Activated T-helper 2 cell treated with anti-CD3 and anti-CD28 coated beads, Interferon-gamma antibody, Interleukin-2, Interleukin-4, amounts not matched to agents 10 μg/mL and 5 μg/mL and 100 μg/mL, durations not matched to agents 14 hours and 24 hours and 36 hours (primary cell): Measurements from ENCODE around the gene EXOC7. TPM values are rescaled to one million over a fixed set of nuclear protein-coding genes. Genes with fewer than 3 reads are reported as not detected.

ENCODE experiments used
- DNase-seq: peaks from one replicate; pipeline ENCODE4 v3.0.0; 2021; ENCODE audit warnings: low spot score
- H3K27ac Mint-ChIP-seq: one replicate; pipeline ENCODE4 v1.8.0; 2021; ENCODE audit warnings: mixed read lengths
- H3K27me3 Mint-ChIP-seq: one replicate; pipeline ENCODE4 v1.8.0; 2021; ENCODE audit warnings: low read depth, mixed read lengths
- H3K36me3 Mint-ChIP-seq: one replicate; pipeline ENCODE4 v1.8.0; 2021; ENCODE audit warnings: low read depth, mixed read lengths
- H3K4me1 Mint-ChIP-seq: one replicate; pipeline ENCODE4 v1.8.0; 2021; ENCODE audit warnings: low read depth, mixed read lengths
- H3K4me3 Mint-ChIP-seq: one replicate; pipeline ENCODE4 v1.8.0; 2021; ENCODE audit warnings: low read depth, mild to moderate bottlenecking, moderate library complexity, mixed read lengths
- H3K9me3 Mint-ChIP-seq: one replicate; pipeline ENCODE4 v1.8.0; 2021; ENCODE audit warnings: mixed read lengths
- intact Hi-C: fragments of 100-400 bp; cut with micrococcal nuclease; formaldehyde crosslinking; loops from one replicate; pipeline ENCODE4 v1.15.1; 2023
- total RNA-seq: library from RNA; stranded (reverse); gene quantifications from 2 replicates; pipeline ENCODE4 v1.2.3, GENCODE V29; 2022

The EXOC7 gene
- total RNA-seq, 1 donor from 2014 or later, result 103 TPM

- Mint-ChIP-seq H3K4me1 (peaks cover 6% of the 10 kb centered on the region), H3K27ac (no peak overlapping the region), H3K9me3 (no peaks in the 10 kb centered on the region)
Observed at GRCh38 chr17:76134911-76135809, 31.6 kb upstream of the EXOC7 start.

GRCh38 chr17:76132574-76133338 is 29.2 kb upstream of the EXOC7 start:
- Mint-ChIP-seq H3K4me1 (peaks cover 6% of the 10 kb centered on the region), H3K9me3 (no peaks in the 10 kb centered on the region), H3K36me3 (no peaks in the 10 kb centered on the region), H3K27me3 (no peaks in the 10 kb centered on the region), H3K4me3 (no peak overlapping the region), H3K27ac (no peak overlapping the region)
- intact Hi-C loops, result no loop called here
- no peak for DNase-seq

More at GRCh38 chr17:76134911-76135809, 31.6 kb upstream of the EXOC7 start:
- H3K4me3 Mint-ChIP-seq, result no peak overlapping the region
- intact Hi-C loops, result no loop called here
- H3K27me3 Mint-ChIP-seq, result peaks cover 5% of the 10 kb centered on the region
- H3K36me3 Mint-ChIP-seq, result no peaks in the 10 kb centered on the region
- no peak for DNase-seq

DNA sequence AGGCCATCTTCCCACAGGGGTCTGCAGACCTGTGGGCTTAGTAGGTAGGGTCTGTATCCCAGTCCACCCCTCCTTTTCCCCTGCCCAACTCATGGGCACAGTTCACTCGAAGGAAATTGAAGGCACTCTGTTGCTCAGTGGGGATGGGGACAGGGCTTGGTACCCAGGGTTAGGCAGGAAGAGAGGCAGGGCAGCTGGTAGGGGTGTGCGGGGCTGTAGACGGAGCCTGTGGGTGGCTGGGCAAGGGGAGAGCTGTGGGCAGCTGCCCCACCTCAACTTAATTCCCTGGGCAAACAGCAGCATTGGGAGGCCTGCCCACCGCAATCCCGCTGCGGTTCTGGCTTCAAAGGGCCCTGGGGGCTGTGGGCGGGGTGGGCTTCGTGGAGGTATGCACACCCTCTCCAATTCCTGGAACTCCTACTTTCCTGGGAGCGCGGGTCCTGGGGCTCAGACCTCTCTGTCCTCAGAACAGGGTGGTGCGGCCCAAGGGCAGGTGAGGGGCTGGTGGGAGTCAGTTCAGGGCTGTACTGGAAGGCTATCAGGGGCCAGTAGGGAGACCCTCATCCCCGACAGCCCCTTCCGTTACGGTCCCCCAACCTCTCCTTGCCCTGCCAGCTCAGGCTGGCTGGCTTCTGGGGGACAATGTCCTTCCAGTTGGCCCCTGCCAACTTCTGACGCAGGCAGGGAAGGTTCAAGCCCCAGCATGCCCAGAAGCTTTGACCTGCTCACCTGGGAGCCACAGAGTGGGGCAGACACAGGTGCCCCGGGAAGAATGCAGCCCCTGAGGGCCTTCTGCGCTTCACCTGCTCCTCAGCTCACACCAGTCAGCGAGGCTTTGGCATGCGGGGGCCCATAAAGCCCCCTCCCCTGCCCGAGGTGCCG is 28.3 kb upstream of the EXOC7 start:
- no peaks in the 10 kb centered on the region for H3K9me3 Mint-ChIP-seq
- intact Hi-C loops, result no loop called here
- DNase-seq, result no peak
- no peaks in the 10 kb centered on the region for H3K36me3 Mint-ChIP-seq
- H3K27me3 Mint-ChIP-seq, result no peaks in the 10 kb centered on the region
- no peak overlapping the region for H3K4me3 Mint-ChIP-seq
- peaks cover 10% of the 10 kb centered on the region for H3K4me1 Mint-ChIP-seq
- H3K27ac Mint-ChIP-seq, result no peak overlapping the region

GRCh38 chr17:76131051-76131691 is 27.6 kb upstream of the EXOC7 start:
- Mint-ChIP-seq H3K9me3 (no peaks in the 10 kb centered on the region), H3K36me3 (no peaks in the 10 kb centered on the region), H3K27me3 (no peaks in the 10 kb centered on the region), H3K27ac (no peak overlapping the region), H3K4me3 (no peak overlapping the region), H3K4me1 (peaks cover 15% of the 10 kb centered on the region)
- no peak for DNase-seq
- intact Hi-C loops, result no loop called here

DNA sequence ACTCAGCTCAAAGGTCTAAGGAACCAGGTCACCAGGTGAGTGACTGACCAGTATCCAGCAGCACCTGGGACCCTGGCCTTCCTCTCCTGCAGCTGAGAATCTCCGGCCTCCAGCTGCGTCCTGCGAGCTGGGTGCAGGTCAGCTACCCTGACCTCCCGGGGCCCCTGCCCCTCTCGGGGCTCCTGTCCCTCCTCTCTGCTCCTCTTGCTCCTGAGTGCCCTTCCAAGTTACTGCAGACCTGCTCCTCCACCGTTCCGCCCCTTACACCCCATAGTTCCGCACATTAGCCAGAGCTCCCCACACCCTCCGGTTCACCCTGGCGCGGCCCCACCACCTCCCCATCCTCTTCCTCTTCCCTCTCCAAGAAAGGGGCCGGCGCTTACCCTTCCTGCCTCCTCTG is 26.9 kb upstream of the EXOC7 start:
- intact Hi-C loops, result no loop called here
- no peaks in the 10 kb centered on the region for H3K9me3 Mint-ChIP-seq
- H3K36me3 Mint-ChIP-seq, result no peaks in the 10 kb centered on the region
- H3K27ac Mint-ChIP-seq, result no peak overlapping the region
- H3K27me3 Mint-ChIP-seq, result no peaks in the 10 kb centered on the region
- peaks cover 15% of the 10 kb centered on the region for H3K4me1 Mint-ChIP-seq
- no peak overlapping the region for H3K4me3 Mint-ChIP-seq
- DNase-seq, result no peak

- intact Hi-C loops, result no loop called here
Observed at GRCh38 chr17:76125922-76126321, 22.3 kb upstream of the EXOC7 start.

GRCh38 chr17:76125391-76125675 is 21.7 kb upstream of the EXOC7 start:
- no peak for DNase-seq
- Mint-ChIP-seq H3K27me3 (no peaks in the 10 kb centered on the region), H3K36me3 (no peaks in the 10 kb centered on the region), H3K4me3 (no peak overlapping the region), H3K4me1 (peaks cover 15% of the 10 kb centered on the region), H3K27ac (no peak overlapping the region), H3K9me3 (no peaks in the 10 kb centered on the region)
- intact Hi-C loops, result no loop called here

More at GRCh38 chr17:76125922-76126321, 22.3 kb upstream of the EXOC7 start:
- Mint-ChIP-seq H3K27me3 (no peaks in the 10 kb centered on the region), H3K9me3 (no peaks in the 10 kb centered on the region), H3K4me3 (no peak overlapping the region), H3K4me1 (peaks cover 13% of the 10 kb centered on the region), H3K27ac (no peak overlapping the region), H3K36me3 (no peaks in the 10 kb centered on the region)
- DNase-seq, result no peak

GRCh38 chr17:76124582-76125390 is 21.2 kb upstream of the EXOC7 start:
- Mint-ChIP-seq H3K27ac (no peak overlapping the region), H3K36me3 (no peaks in the 10 kb centered on the region), H3K9me3 (no peaks in the 10 kb centered on the region), H3K27me3 (no peaks in the 10 kb centered on the region), H3K4me1 (peaks cover 15% of the 10 kb centered on the region), H3K4me3 (no peak overlapping the region)
- intact Hi-C loops, result loop anchor here (5.0 kb wide), 1 partner anchor 173 kb away; no protein-coding TSS in a partner anchor
- DNase-seq, result no peak

DNA sequence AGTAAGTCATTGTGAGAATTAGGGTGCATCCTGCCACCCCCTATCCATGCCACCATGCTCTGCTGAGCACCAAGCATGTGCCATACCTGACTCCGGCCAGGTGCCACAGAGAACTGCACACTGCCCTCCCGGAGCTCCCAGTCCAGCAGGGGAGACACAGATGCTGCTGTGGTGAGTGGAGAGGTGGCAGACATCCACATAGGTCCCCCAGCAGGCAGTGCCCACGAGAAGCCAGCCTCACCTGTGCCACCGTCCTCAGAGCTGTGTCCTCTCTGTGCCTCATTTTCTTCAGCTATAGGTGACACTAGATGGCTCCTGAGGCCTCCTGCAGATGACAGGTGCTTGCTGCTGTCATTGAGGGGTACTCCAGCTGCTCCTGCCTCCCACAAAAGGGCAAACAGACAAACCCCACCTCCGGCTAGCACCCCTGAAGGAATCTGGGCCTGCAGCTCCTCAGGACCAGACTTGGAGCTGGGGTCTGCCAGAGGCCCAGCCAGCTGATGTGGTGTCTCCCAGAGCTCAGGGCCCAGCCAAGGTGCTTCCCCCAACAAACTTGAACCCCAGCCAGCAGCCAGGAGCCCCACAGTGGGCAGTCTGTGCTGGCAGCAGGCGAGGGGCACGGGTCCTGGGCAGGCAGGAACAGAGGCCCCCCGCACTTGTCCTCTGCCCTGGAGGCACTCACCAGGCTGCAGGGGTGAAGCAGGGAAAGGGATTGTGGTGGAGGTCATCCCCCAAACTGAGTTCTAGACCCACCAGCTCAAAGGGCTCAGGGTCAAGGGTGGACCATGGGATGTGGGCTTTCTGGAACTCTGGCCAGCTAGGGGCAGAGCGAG is 20.4 kb upstream of the EXOC7 start:
- intact Hi-C loops, result loop anchor here (5.0 kb wide), 1 partner anchor 173 kb away; no protein-coding TSS in a partner anchor
- Mint-ChIP-seq H3K27ac (no peak overlapping the region), H3K4me3 (no peak overlapping the region), H3K9me3 (no peaks in the 10 kb centered on the region), H3K36me3 (no peaks in the 10 kb centered on the region), H3K27me3 (no peaks in the 10 kb centered on the region), H3K4me1 (peaks cover 15% of the 10 kb centered on the region)
- no peak for DNase-seq

- Mint-ChIP-seq H3K9me3 (no peaks in the 10 kb centered on the region), H3K4me3 (no peak overlapping the region), H3K27me3 (no peaks in the 10 kb centered on the region), H3K27ac (peak overlapping the region; percentile 44), H3K4me1 (peaks cover 15% of the 10 kb centered on the region), H3K36me3 (no peaks in the 10 kb centered on the region)
- no peak for DNase-seq
- intact Hi-C loops, result loop anchor here (5.0 kb wide), 1 partner anchor 174 kb away; no protein-coding TSS in a partner anchor
Observed at GRCh38 chr17:76123191-76123499, 19.6 kb upstream of the EXOC7 start.
